Liver (tissue), 9 donors: Measurements from ENCODE around the gene TSR1. TPM values are rescaled to one million over a fixed set of nuclear protein-coding genes. Genes with fewer than 3 reads are reported as not detected.

Experiments used
- DNase-seq: peaks from one replicate; pipeline ENCODE4 v3.0.0-alpha.2; 2017; ENCODE audit warnings: low spot score
- H3K27ac ChIP-seq, 2 donors: one replicate each; pipeline ENCODE4 v1.7.0; 2013; ENCODE audit warnings: inconsistent platforms in 2 of 2, low read length in 2 of 2, control low read depth in 1 of 2, low read depth in 1 of 2, mild to moderate bottlenecking in 1 of 2
- H3K27me3 ChIP-seq, 4 donors: one replicate each; pipeline versions ENCODE4 v1.6.1 to v1.7.0; 2013; ENCODE audit warnings: low read length in 3 of 4, inconsistent platforms in 1 of 4, mild to moderate bottlenecking in 1 of 4, moderate library complexity in 1 of 4; ENCODE audit not compliant: control insufficient read depth in 4 of 4, insufficient read depth in 4 of 4
- H3K36me3 ChIP-seq, 4 donors: one replicate each; pipeline versions ENCODE4 v1.6.1 to v1.7.0; 2013; ENCODE audit warnings: low read length in 3 of 4, mild to moderate bottlenecking in 3 of 4, low read depth in 1 of 4, moderate library complexity in 1 of 4; ENCODE audit not compliant: control insufficient read depth in 4 of 4, insufficient read depth in 3 of 4
- H3K4me1 ChIP-seq, 4 donors: one replicate each; pipeline versions ENCODE4 v1.6.1 to v1.7.0; 2013; ENCODE audit warnings: low read length in 3 of 4, mild to moderate bottlenecking in 3 of 4, moderate library complexity in 1 of 4; ENCODE audit not compliant: control insufficient read depth in 4 of 4, insufficient read depth in 4 of 4
- H3K4me3 ChIP-seq, 3 donors: one replicate each; pipeline versions ENCODE4 v1.6.1 to v1.7.0; 2013; ENCODE audit warnings: low read length in 3 of 3, control low read depth in 1 of 3, low read depth in 1 of 3, mild to moderate bottlenecking in 1 of 3
- H3K9ac ChIP-seq, 2 donors: one replicate each; pipeline ENCODE4 v1.7.0; 2013; ENCODE audit warnings: low read length in 2 of 2, mild to moderate bottlenecking in 2 of 2, moderate library complexity in 2 of 2, control low read depth in 1 of 2, low read depth in 1 of 2
- H3K9me3 ChIP-seq, 4 donors: one replicate each; pipeline versions ENCODE4 v1.6.1 to v1.7.0; 2013; ENCODE audit warnings: low read length in 3 of 4; ENCODE audit not compliant: control insufficient read depth in 4 of 4
- EGR1 ChIP-seq, 2 donors: IDR thresholded peaks; 2 replicates each; pipeline ENCODE4 v1.6.1; 2016 to 2018; ENCODE audit warnings: antibody characterized with exemption in 2 of 2, low read depth in 2 of 2
- FOXA1 ChIP-seq: IDR thresholded peaks from 2 replicates; pipeline ENCODE4 v1.6.1; 2016; ENCODE audit warnings: antibody characterized with exemption
- FOXA2 ChIP-seq: IDR thresholded peaks from 2 replicates; pipeline ENCODE4 v1.6.1; 2016; ENCODE audit warnings: antibody characterized with exemption
- GABPA ChIP-seq, 2 donors: IDR thresholded peaks in 1 of 2; conservative IDR thresholded peaks in 1 of 2; 2 replicates each; pipeline ENCODE4 v1.6.1; 2016; ENCODE audit warnings: antibody characterized with exemption in 2 of 2, mild to moderate bottlenecking in 1 of 2, moderate library complexity in 1 of 2
- HNF4A ChIP-seq, 2 donors: conservative IDR thresholded peaks; 2 replicates each; pipeline ENCODE4 v1.6.1; 2016; ENCODE audit warnings: antibody characterized with exemption in 2 of 2, mild to moderate bottlenecking in 2 of 2
- HNF4G ChIP-seq: IDR thresholded peaks from 2 replicates; pipeline ENCODE4 v1.6.1; 2016; ENCODE audit warnings: antibody characterized with exemption
- JUND ChIP-seq, 2 donors: IDR thresholded peaks; 2 replicates each; pipeline ENCODE4 v1.6.1; 2016; ENCODE audit warnings: antibody characterized with exemption in 2 of 2
- NR2F2 ChIP-seq: IDR thresholded peaks from 2 replicates; pipeline ENCODE4 v1.6.1; 2016; ENCODE audit warnings: antibody characterized with exemption
- RAD21 ChIP-seq, 2 donors: IDR thresholded peaks; 2 replicates each; pipeline ENCODE4 v1.6.1; 2016; ENCODE audit warnings: antibody characterized with exemption in 2 of 2, mild to moderate bottlenecking in 2 of 2
- RXRA ChIP-seq, 2 donors: IDR thresholded peaks; 2 replicates each; pipeline ENCODE4 v1.6.1; 2017 to 2018; ENCODE audit warnings: antibody characterized with exemption in 2 of 2, mild to moderate bottlenecking in 1 of 2
- SP1 ChIP-seq: IDR thresholded peaks from 2 replicates; pipeline ENCODE4 v1.6.1; 2018; ENCODE audit warnings: antibody characterized with exemption, mild to moderate bottlenecking
- TAF1 ChIP-seq: conservative IDR thresholded peaks from 2 replicates; pipeline ENCODE4 v1.6.1; 2016; ENCODE audit warnings: antibody characterized with exemption, mild to moderate bottlenecking
- YY1 ChIP-seq: IDR thresholded peaks from 2 replicates; pipeline ENCODE4 v1.6.1; 2016; ENCODE audit warnings: antibody characterized with exemption, mild to moderate bottlenecking
- WGBS: extraction: QIAGEN DNeasy Blood & Tissue Kit; methylation state at CpG from one replicate; pipeline ENCODE4 v1.1.7; 2013; 5-methylcytosine and 5-hydroxymethylcytosine counted together
- polyA plus RNA-seq, 2 donors: library from polyadenylated mRNA; stranded (reverse) in 1 of 2; unstranded in 1 of 2; fragments of 200-250 nt in 1 of 2; fragments of >200 nt in 1 of 2; fragmentation: Nextera tagmentation in 1 of 2; extraction: Ambion mirVana in 1 of 2; gene quantifications; one replicate each; pipeline versions ENCODE4 v1.2.1 to v1.2.3, GENCODE V29; 2013 to 2015
- total RNA-seq, 2 donors: library from RNA; depleted of rRNA; stranded (reverse); fragments of >200 nt; gene quantifications; one replicate each; pipeline ENCODE4 v1.2.3, GENCODE V29; 2014
- TF ChIP-seq, protein P1 (sequence below): IDR thresholded peaks from 2 replicates; pipeline ENCODE4 v1.6.1; 2016; ENCODE audit warnings: antibody characterized with exemption
- TF ChIP-seq, protein P2 (sequence below): IDR thresholded peaks from 2 replicates; pipeline ENCODE4 v1.6.1; 2016; ENCODE audit warnings: antibody characterized with exemption
- TF ChIP-seq, protein P3 (sequence below): IDR thresholded peaks from 2 replicates; pipeline ENCODE4 v1.6.1; 2016; ENCODE audit warnings: antibody characterized with exemption
- TF ChIP-seq, protein P4 (sequence below): fragments of 150-350 bp; IDR thresholded peaks from 2 replicates; pipeline ENCODE4 v1.5.1; 2017; ENCODE audit warnings: improper control_type of control experiment, low read depth, low read length; ENCODE audit not compliant: missing input control
- donor health status: healthy.
- donor health status: healthy.
- donor health status: healthy.
- donor health status: healthy.
- donor health status: healthy.

The TSR1 gene
- total and polyA plus RNA-seq, 4 donors: 6.5 to 27.0 (median 13.8) TPM

DNA sequence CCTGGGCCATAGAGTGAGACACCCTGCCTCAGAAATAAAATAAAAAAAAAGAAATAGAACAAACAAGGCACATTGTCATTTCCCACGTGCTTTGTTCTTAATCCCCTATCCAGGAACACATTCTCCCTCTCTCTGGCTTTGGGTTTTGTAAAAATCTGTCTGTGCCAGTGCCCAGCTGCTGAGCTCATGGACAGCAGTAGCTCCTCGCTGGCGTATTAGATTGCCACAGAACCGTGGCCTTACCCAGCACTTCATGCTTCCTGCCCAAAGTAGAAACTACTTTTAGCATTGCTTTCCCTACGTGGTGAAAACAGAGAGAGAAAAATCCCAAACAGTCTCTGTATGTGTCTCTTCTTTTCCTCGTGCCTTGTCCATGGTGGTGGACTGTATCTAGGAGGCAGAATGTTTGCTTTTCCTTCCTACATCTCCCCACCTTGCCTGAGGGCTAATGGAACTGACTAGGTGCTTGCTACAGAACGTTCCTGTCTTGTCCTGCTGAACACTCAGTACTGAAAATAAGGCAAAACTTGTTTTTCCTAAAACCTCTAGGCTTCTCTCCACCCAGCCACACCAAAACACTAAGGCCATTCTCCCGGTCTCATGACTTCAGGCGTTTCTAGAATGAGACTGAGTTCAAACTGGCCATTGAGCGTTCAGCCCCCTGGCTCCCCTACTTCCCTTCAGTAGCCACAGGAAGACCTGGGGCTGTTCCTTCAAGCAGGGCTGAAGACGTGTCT is 38.5 kb upstream of the TSR1 start:
- H3K36me3 ChIP-seq: peaks cover 1 to 26% (median 6%) of the 10 kb centered on the region in 4 donors
- 89% methylated on average over 11 of the region's 11 CpGs for WGBS

DNA sequence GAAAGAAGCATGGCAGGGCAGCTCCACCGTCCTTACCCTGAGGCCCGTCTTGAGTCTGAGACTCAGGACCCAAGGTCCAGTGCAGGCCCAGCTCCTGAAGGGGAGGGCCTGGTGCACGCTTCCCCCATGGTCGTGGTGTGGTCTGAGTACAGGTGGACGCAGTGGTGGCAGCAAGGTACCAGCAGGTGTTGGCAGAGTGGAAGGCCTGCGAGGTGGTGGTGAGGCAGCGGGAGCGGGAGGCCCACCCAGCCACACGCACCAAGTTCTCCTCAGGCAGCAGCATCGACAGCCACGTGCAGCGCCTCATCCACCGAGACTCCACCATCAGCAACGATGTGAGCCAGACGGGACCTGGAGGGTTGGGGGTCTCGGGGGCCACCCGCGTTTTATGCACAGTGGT is 36.9 kb upstream of the TSR1 start:
- no peak for TF ChIP-seq HNF4G
- Histone ChIP-seq H3K27me3 (no peaks in the 10 kb centered on the region), H3K9me3 (no peaks in the 10 kb centered on the region), H3K36me3 (peaks cover 1 to 24% (median 6%) of the 10 kb centered on the region in 4 donors), H3K27ac (no peak overlapping the region), H3K4me3 (no peak overlapping the region), H3K9ac (no peak overlapping the region), H3K4me1 (peaks cover 0 to 4% (median 1%) of the 10 kb centered on the region in 4 donors)
- no peak for DNase-seq
- 96% methylated on average over 18 of the region's 18 CpGs for WGBS

More for the DNA sequence above, 38.5 kb upstream of the TSR1 start:
- H3K4me1 ChIP-seq: peaks cover 0 to 4% (median under 1%) of the 10 kb centered on the region in 4 donors
- no peaks in the 10 kb centered on the region for H3K9me3 ChIP-seq
- H3K27me3 ChIP-seq: no peaks in the 10 kb centered on the region
- H3K4me3 ChIP-seq: no peak overlapping the region
- DNase-seq: no peak
- TF ChIP-seq, protein P1, sequence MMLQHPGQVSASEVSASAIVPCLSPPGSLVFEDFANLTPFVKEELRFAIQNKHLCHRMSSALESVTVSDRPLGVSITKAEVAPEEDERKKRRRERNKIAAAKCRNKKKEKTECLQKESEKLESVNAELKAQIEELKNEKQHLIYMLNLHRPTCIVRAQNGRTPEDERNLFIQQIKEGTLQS: no peak
- TF ChIP-seq SP1 (no peak), FOXA1 (no peak)
- no peak overlapping the region for H3K9ac ChIP-seq
- no peak overlapping the region for H3K27ac ChIP-seq

DNA sequence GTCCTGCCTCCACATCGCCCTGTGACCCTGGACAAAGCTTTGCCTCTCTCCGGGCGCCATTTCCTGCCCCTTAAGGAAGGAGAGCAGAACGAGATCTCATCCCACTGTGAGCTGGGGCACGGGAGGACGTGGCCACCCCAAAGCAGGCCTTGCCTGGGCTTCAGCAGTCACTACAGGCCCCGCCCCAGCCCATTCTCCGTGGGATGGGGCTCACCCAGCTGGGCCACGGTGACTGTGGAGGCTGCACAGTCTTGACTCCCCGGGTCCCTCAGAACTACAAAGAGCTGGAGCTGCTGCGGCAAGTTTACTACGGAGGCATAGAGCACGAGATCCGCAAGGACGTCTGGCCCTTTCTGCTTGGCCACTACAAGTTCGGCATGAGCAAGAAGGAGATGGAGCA is 36.4 kb upstream of the TSR1 start:
- no peak for DNase-seq
- Histone ChIP-seq H3K27ac (no peak overlapping the region), H3K27me3 (no peaks in the 10 kb centered on the region), H3K9me3 (no peaks in the 10 kb centered on the region), H3K9ac (no peak overlapping the region), H3K4me1 (peaks cover 0 to 3% (median 1%) of the 10 kb centered on the region in 4 donors), H3K4me3 (no peak overlapping the region), H3K36me3 (peaks cover 1 to 21% (median 8%) of the 10 kb centered on the region in 4 donors)
- no peak for TF ChIP-seq NR2F2
- TF ChIP-seq JUND (IDR thresholded peaks at IDR 0.05): no peak
- TF ChIP-seq RXRA (IDR thresholded peaks at IDR 0.05): no peak
- no peak for TF ChIP-seq TAF1
- TF ChIP-seq YY1: no peak
- TF ChIP-seq, protein P1: no peak
- TF ChIP-seq EGR1 (IDR thresholded peaks at IDR 0.05; ENCODE audit: low read depth in 2 of 2): no peak
- TF ChIP-seq, protein P2, sequence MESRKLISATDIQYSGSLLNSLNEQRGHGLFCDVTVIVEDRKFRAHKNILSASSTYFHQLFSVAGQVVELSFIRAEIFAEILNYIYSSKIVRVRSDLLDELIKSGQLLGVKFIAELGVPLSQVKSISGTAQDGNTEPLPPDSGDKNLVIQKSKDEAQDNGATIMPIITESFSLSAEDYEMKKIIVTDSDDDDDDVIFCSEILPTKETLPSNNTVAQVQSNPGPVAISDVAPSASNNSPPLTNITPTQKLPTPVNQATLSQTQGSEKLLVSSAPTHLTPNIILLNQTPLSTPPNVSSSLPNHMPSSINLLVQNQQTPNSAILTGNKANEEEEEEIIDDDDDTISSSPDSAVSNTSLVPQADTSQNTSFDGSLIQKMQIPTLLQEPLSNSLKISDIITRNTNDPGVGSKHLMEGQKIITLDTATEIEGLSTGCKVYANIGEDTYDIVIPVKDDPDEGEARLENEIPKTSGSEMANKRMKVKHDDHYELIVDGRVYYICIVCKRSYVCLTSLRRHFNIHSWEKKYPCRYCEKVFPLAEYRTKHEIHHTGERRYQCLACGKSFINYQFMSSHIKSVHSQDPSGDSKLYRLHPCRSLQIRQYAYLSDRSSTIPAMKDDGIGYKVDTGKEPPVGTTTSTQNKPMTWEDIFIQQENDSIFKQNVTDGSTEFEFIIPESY: no peak
- TF ChIP-seq, protein P3, sequence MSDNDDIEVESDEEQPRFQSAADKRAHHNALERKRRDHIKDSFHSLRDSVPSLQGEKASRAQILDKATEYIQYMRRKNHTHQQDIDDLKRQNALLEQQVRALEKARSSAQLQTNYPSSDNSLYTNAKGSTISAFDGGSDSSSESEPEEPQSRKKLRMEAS: no peak
- no peak for TF ChIP-seq HNF4A (conservative IDR thresholded peaks at IDR 0.05)
- TF ChIP-seq GABPA (IDR thresholded peaks at IDR 0.05 in 1 of 2, conservative IDR thresholded peaks at IDR 0.05 in 1 of 2): no peak
- no peak for TF ChIP-seq SP1
- no peak for TF ChIP-seq FOXA2
- TF ChIP-seq, protein P4, sequence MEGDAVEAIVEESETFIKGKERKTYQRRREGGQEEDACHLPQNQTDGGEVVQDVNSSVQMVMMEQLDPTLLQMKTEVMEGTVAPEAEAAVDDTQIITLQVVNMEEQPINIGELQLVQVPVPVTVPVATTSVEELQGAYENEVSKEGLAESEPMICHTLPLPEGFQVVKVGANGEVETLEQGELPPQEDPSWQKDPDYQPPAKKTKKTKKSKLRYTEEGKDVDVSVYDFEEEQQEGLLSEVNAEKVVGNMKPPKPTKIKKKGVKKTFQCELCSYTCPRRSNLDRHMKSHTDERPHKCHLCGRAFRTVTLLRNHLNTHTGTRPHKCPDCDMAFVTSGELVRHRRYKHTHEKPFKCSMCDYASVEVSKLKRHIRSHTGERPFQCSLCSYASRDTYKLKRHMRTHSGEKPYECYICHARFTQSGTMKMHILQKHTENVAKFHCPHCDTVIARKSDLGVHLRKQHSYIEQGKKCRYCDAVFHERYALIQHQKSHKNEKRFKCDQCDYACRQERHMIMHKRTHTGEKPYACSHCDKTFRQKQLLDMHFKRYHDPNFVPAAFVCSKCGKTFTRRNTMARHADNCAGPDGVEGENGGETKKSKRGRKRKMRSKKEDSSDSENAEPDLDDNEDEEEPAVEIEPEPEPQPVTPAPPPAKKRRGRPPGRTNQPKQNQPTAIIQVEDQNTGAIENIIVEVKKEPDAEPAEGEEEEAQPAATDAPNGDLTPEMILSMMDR: no peak
- TF ChIP-seq RAD21 (IDR thresholded peaks at IDR 0.05): no peak
- WGBS: 96% methylated on average over 16 of the region's 16 CpGs
